Neuron (in vitro differentiated cells): ENCODE data around the gene ABHD12.
"Not testable (repeated sequence)": the region's sequence is repeated elsewhere in the genome, so short reads cannot be mapped to it uniquely, and the experiment has no call there.

ENCODE experiments used
- H2AFZ ChIP-seq: one replicate; pipeline ENCODE4 v1.6.1; 2013; ENCODE audit warnings: low read depth, mild to moderate bottlenecking, inconsistent platforms, low read length, moderate library complexity
- H3K27me3 ChIP-seq: one replicate; pipeline ENCODE4 v1.6.1; 2013; ENCODE audit warnings: low read length; ENCODE audit not compliant: insufficient read depth
- H3K36me3 ChIP-seq: one replicate; pipeline ENCODE4 v1.6.1; 2013; ENCODE audit warnings: low read length; ENCODE audit not compliant: insufficient read depth
- H3K4me1 ChIP-seq: one replicate; pipeline ENCODE4 v1.6.1; 2013; ENCODE audit warnings: low read length; ENCODE audit not compliant: insufficient read depth
- H3K4me3 ChIP-seq: 2 replicates; pipeline ENCODE4 v1.5.1; 2013; ENCODE audit warnings: mild to moderate bottlenecking, low read length, moderate library complexity
- H3K9me3 ChIP-seq: one replicate; pipeline ENCODE4 v1.6.1; 2013; ENCODE audit warnings: low read length

The ABHD12 gene

DNA sequence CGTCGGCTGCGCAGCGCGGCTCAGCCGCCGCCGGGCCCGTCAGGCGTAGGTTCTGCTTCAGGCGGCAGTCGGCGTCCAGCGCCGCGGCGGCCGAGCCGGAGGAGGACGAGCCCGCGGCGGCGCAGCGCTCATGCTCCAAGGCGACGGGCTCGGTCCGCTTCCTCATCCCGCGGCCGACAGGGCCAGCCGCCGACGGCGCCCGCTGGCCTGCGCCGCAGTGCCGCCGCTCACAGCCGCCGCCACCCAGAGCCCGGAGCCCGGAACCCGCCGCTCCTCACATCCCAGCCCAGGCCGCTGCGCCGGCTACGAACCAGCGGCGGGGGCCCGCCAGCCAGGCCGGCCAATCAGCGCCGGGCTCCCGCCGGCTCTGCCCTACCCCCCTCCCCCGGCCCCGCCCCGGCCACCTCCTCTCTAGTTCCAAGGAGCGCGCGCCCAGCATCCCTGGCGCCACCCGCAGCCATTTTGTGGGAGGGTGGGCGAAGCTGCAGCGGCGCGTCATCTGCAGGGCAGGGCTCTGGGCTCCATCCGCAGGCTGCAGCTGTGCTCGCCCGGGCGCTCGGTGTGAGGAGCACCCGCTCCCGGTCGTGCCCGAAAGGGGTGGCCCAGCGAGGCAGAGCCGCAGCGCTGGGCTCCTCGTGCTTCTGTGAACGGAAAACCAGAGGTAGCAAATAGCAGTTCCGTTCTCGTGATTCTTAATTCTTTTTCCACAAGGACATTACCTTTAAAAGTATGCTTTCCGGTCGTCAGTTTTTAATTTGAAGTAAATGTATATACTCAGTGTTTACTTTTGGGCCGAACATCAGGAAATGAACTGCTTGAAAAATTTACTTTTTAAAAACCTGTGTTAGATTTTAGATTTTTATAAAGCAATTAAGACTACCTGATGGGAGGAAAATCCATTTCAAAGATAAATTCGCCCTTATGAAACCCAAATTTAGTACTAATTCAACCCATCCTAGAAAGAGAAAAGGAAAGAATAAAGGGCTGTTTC is at the start of gene ABHD12:
ABHD12 (minus strand) TSS at position 298 of the 991 bp plus-strand sequence; CDS start at position 166, 132 bp downstream.
- Histone ChIP-seq H3K27me3 (no peaks in the 10 kb centered on the region), H3K36me3 (no peaks in the 10 kb centered on the region), H3K9me3 (no peaks in the 10 kb centered on the region), H3K4me3 (peak within 1 kb of the TSS; percentile 88), H2AFZ (peak within 1 kb of the TSS; percentile 96), H3K4me1 (peaks cover 14% of the 10 kb centered on the region)

DNA sequence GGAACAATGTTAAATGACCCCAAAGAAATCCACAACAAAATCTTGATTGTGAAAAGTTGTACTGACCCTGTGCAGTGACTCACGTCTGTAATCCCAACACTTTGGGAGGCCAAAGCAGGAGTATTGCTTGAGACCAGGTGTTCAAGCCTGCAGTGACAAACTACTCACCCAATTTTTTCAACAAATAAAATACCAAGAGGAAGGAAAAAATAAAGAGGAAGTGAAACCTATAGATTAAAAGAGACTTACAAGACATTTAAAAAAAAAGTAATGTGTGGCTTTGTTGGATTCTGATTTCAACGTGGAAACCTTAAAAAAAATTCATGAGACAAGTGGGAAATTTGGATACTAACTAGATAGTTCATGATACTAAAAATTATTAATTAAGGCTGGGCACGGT is 48.7 kb upstream of the ABHD12 start:
- peaks cover 5% of the 10 kb centered on the region for H3K4me1 ChIP-seq
- H3K9me3 ChIP-seq, result no peaks in the 10 kb centered on the region
- H3K4me3 ChIP-seq, result no peak overlapping the region
- no peaks in the 10 kb centered on the region for H3K27me3 ChIP-seq
- H3K36me3 ChIP-seq, result peaks cover 51% of the 10 kb centered on the region
- H2AFZ ChIP-seq, result no peak overlapping the region

DNA sequence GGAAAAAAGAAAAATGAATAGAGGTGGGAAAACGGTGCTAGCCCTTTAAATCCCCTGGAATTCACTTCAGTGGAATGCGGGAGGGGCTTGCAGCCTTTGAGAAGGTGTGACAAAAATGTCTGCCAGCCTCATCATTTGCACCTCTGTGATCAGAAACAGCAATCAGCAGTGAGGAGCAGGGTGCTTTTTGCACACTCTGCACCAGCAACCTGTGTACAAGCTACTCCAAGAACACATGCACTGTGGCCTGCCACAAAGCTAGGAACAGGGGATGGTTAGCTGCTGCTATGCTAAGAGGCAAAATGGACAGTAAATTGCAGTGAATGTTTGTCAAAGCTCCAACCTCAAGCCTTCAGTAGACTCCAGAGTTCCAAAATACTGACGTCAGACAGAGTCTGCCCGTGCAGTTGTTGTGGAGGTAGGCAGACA is 46.5 kb upstream of the ABHD12 start:
- Histone ChIP-seq H3K4me3 (no peak overlapping the region), H3K4me1 (peaks cover 5% of the 10 kb centered on the region), H3K9me3 (no peaks in the 10 kb centered on the region), H2AFZ (no peak overlapping the region), H3K27me3 (no peaks in the 10 kb centered on the region), H3K36me3 (peaks cover 51% of the 10 kb centered on the region)

DNA sequence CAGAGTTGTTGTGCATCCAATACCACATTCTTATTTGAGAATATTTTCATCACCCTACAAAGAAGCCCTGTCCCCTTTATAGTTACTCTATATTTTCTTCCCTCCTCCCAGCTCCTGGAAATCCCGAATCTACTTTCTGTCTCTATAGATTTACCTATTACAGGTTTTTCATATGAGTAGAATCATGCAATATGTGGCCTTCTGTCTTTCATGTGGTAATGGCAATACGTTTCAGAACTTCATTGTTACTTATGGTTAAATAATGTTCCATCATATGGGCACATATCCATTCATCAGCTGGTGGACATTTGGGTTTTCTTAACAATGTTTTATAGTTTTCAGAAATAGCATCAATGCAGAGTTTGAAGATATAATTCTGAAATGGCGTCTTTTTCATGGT is 33.9 kb upstream of the ABHD12 start:
- Histone ChIP-seq H3K4me3 (no peak overlapping the region), H2AFZ (no peak overlapping the region), H3K4me1 (no peaks in the 10 kb centered on the region), H3K9me3 (no peaks in the 10 kb centered on the region), H3K36me3 (peaks cover 53% of the 10 kb centered on the region), H3K27me3 (no peaks in the 10 kb centered on the region)

DNA sequence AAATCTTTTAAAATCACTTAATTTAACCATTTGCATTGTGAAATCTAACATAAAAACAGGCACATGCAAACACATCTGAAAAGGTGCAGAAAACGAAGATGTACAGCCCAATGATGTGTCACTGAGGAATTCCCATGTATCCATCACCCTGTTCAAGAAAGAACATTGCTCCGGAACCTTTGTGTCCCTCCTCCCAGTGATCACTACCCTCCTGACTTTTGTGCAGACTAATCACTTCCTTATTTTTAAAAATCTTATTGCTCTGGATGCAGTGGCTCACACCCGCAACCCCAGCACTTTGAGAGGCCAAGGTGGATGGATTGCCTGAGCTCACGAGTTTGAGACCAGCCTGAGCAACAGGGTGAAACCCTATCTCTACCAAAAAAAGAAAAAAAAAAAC is 31.4 kb upstream of the ABHD12 start:
- H2AFZ ChIP-seq, result no peak overlapping the region
- H3K4me3 ChIP-seq, result no peak overlapping the region
- no peaks in the 10 kb centered on the region for H3K9me3 ChIP-seq
- no peaks in the 10 kb centered on the region for H3K4me1 ChIP-seq
- H3K27me3 ChIP-seq, result no peaks in the 10 kb centered on the region
- peaks cover 60% of the 10 kb centered on the region for H3K36me3 ChIP-seq

DNA sequence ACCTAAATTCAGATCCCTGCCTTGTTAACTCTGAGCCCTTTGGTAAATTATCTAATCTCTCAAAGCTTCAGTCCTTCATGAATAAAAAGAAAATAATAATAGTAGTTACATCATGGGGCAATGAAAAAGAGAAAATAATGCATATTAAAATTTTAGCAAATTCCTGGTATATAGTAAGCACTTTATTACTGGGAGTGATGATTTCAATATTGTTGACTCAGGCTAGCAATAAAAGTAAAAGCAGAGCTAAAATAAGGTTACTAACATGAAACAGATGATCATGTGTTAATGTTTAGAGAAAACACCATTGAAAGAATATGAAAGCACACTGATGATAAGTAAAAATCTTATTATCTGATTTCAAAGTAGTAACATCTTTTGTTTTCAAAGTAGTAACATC is 30.5 kb upstream of the ABHD12 start:
- Histone ChIP-seq H3K36me3 (peaks cover 58% of the 10 kb centered on the region), H3K9me3 (no peaks in the 10 kb centered on the region), H3K4me1 (no peaks in the 10 kb centered on the region), H2AFZ (no peak overlapping the region), H3K27me3 (no peaks in the 10 kb centered on the region), H3K4me3 (no peak overlapping the region)

DNA sequence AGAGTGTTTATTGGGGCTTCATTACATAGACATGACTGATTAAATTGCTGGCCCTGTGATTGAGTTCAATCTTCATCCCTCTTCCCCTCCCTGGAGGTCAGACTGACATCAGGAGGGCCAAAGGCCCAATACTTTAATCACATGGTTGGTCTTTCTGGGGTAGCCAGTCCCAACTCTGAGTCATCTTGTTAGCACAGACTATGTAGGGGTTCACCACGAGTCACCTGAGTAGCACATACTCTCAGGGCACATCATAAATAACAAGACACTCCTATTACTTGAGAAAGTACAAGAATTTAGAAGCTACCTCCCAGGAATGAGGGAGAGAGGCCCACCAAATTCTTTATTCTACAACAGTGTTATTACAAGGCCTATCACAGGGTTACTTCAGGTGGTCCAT is 28.1 kb upstream of the ABHD12 start:
- H3K4me1 ChIP-seq, result no peaks in the 10 kb centered on the region
- no peaks in the 10 kb centered on the region for H3K27me3 ChIP-seq
- H2AFZ ChIP-seq, result no peak overlapping the region
- no peak overlapping the region for H3K4me3 ChIP-seq
- peaks cover 58% of the 10 kb centered on the region for H3K36me3 ChIP-seq
- H3K9me3 ChIP-seq, result no peaks in the 10 kb centered on the region

DNA sequence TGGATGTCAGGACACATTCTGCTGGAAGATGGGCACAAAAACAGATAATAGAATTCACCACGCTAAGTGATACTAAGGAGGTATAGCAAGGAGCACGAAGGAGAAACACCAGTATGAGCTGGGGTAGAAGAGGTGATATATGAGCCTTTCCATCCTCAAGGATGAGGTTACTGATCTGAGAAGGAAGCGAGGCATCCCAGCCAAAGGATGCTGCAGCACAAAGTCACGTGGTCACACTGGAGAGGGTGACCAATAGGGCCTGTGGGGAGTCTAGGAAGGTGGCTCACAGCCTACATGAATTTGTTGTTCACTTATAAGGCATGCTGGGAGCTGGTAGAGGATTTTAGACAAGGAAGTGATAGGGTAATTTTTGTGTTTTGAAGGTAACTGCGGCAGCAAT is 18.3 kb upstream of the ABHD12 start:
- Histone ChIP-seq H3K4me3 (peak overlapping the region; percentile 97), H3K36me3 (peaks cover 13% of the 10 kb centered on the region), H3K4me1 (peaks cover 15% of the 10 kb centered on the region), H3K27me3 (no peaks in the 10 kb centered on the region), H2AFZ (no peak overlapping the region), H3K9me3 (no peaks in the 10 kb centered on the region)

DNA sequence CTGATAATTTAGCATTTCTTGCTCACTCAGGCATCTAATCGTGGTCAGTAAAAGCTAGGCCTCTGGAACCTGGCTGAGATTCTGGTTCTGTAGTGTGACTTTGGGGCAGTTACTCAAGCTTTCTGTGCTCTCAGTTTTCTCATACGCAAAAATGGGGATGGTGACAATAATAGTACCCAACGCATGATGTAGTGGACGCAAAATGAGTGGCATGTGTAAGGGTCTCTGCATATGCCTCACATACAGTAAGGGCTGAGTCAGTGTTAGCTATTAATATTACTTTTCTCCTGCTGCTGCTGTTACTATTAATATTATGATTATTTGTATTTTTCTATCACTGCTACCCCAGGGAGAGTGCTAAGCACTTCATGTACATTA is 17.5 kb upstream of the ABHD12 start:
- Histone ChIP-seq H3K9me3 (no peaks in the 10 kb centered on the region), H2AFZ (peak overlapping the region; percentile 83), H3K27me3 (no peaks in the 10 kb centered on the region), H3K4me3 (peak overlapping the region; percentile 97), H3K36me3 (peaks cover 8% of the 10 kb centered on the region), H3K4me1 (peaks cover 15% of the 10 kb centered on the region)

DNA sequence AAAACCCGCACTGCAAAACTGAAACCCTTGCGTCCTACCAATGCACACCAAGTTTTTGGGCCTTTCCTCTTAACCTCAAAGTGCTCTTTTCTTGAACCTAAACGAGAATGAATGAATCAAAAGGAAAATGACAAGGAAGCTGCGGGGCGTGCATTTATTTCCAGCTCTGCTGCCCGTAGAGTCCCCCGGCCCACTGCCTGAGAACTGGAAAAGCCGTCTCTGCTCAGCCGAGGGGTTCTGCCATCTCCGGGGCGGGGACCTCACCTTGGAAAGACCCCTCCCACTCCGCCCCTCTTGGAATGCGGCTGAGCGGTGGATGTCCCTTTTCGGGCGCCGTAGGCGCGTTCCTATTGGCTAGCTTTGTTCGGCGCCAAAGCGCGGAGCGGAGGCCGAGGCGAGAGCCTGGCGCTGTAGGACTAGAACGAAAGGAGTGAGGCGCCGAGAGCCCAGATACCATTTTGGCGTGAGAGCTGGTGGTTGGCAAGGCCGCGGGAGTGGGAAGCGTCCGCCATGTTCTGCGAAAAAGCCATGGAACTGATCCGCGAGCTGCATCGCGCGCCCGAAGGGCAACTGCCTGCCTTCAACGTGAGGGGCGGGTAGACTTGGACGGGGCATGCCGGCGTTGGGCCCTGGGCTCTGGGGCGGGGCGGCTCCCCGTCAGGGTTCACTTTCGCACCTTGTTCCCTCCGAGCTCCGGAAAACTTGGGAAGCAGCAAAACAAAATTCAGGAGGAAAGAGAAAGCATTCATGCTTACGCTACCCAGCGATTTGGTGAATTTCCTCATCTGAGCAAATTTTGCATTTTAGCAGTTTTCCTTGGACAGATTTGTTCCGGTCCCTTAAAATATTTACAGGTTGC is 16.9 kb upstream of the ABHD12 start, which contains the start of gene GINS1:
GINS1 (plus strand) TSS at position 363 of the 859 bp plus-strand sequence; CDS start at position 511, 148 bp downstream.
- H2AFZ ChIP-seq, result peak within 1 kb of the TSS; percentile 83
- H3K4me1 ChIP-seq, result peaks cover 15% of the 10 kb centered on the region
- H3K27me3 ChIP-seq, result no peaks in the 10 kb centered on the region
- H3K36me3 ChIP-seq, result peaks cover 8% of the 10 kb centered on the region
- no peaks in the 10 kb centered on the region for H3K9me3 ChIP-seq
- peak within 1 kb of the TSS; percentile 97 for H3K4me3 ChIP-seq

DNA sequence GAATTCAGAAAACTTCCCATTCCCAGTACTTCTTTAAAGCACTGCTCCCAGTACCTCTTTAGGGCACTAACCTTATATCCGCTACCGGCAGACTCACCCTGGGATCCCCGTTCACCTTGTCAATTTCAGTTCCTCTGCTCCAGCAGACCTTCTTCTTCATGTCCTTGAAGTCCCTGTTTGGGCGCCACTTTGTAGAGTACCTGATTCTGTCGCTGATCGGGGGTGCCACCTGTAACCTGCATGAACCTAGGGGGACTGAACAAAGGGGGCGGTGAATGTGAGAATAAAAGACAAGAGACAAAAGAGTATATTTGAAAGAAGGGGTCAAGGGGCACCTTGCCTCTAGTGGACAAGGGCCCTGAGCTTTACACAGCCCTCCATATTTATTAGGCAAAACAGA is 11.9 kb upstream of the ABHD12 start:
- H3K9me3 ChIP-seq, result no peaks in the 10 kb centered on the region
- H3K4me1 ChIP-seq, result peaks cover 2% of the 10 kb centered on the region
- H3K4me3 ChIP-seq, result no peak overlapping the region
- no peaks in the 10 kb centered on the region for H3K27me3 ChIP-seq
- H2AFZ ChIP-seq, result no peak overlapping the region
- H3K36me3 ChIP-seq, result no peaks in the 10 kb centered on the region

DNA sequence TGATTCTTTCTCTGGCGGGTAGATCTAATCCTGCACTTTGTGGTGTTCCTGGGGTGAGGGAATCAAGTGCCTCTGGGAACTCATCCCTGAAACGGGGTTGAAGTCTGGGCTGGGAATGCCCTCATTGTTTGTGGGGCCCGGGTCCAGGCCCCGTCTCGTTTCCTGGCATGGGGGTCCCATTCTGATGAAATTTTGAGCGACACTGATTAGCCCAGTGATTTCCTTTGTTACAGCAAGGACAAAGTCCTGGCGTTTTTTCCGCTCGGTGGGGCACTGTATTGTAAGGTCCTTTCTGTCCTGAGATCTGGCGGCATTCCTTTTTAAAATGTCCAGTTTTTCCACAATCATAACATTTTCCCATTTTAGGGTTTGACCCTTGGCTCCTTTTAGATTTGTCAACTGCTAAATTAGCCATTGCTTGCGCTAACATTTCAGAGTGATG is 9.7 kb upstream of the ABHD12 start:
- H2AFZ ChIP-seq, result peak overlapping the region; percentile 56

DNA sequence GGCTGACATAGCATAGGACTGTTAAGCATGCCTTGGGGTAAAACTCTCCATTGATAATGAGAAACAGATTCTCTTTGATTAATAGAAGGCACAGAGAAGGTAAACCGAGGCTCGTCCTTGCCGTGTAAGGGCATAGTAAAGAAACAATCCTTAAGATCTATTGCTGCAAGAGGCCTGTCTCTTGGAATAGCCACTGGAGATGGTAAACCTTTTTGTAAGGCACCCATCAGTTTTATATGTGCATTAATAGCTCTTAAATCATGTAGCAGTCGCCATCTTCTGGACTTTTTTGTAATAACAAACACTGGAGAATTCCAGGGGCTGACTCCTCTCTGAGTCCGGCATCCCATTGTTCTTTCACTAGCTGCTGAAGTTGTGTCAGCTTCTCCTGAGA is 8.4 kb upstream of the ABHD12 start:
- H3K36me3 ChIP-seq, result no peaks in the 10 kb centered on the region
- H3K9me3 ChIP-seq, result no peaks in the 10 kb centered on the region

More for the DNA sequence above, 9.7 kb upstream of the ABHD12 start:
- not testable (repeated sequence) for H3K36me3 ChIP-seq, H3K27me3 ChIP-seq, H3K4me3 ChIP-seq, H3K4me1 ChIP-seq, H3K9me3 ChIP-seq

More for the DNA sequence above, 8.4 kb upstream of the ABHD12 start:
- no peak overlapping the region for H2AFZ ChIP-seq
- H3K27me3 ChIP-seq, result no peaks in the 10 kb centered on the region
- no peak overlapping the region for H3K4me3 ChIP-seq
- peaks cover 8% of the 10 kb centered on the region for H3K4me1 ChIP-seq
